ENCODE measurements around the gene STON1.

- TF ChIP-seq CTCF (IDR thresholded peaks at IDR 0.05) (no peak), POLR2AphosphoS5 (IDR thresholded peaks at IDR 0.05) (no peak)
Observed at GRCh38 chr2:48572816-48573215, 42.9 kb downstream of the STON1 start.

Data from prostate gland (tissue), 2 donors.